GM23338 (cell line): Measurements from ENCODE around the gene ADAMTS20. TPM values are rescaled to one million over a fixed set of nuclear protein-coding genes. Genes with fewer than 3 reads are reported as not detected.

Source experiments
- ATAC-seq: fragments of 200-7000 bp; cut with Tn5 transposase; 3 replicates; pipeline ENCODE4 v1.9.1; 2020
- DNase-seq: peaks from one replicate; pipeline ENCODE4 v3.0.0-alpha.2; 2015; ENCODE audit warnings: low spot score
- H2AFZ ChIP-seq: fragments of 200-600 bp; sonication (generic); 2 replicates; pipeline ENCODE4 v1.8.0; 2016; ENCODE audit warnings: antibody characterized with exemption, mild to moderate bottlenecking, moderate library complexity
- H3F3A ChIP-seq: fragments of 200-600 bp; sonication (generic); replicated peaks from 2 replicates; pipeline ENCODE4 v1.8.0; 2017; ENCODE audit warnings: antibody characterized with exemption, mixed run types, low read depth
- H3K27ac ChIP-seq: fragments of 200-600 bp; sonication (generic); 2 replicates; pipeline ENCODE4 v1.6.1; 2016; ENCODE audit warnings: low read depth
- H3K27me3 ChIP-seq: fragments of 200-600 bp; sonication (generic); 2 replicates; pipeline ENCODE4 v1.8.0; 2016; ENCODE audit warnings: mild to moderate bottlenecking, mixed run types, moderate library complexity; ENCODE audit not compliant: insufficient read depth
- H3K36me3 ChIP-seq: fragments of 200-600 bp; sonication (generic); 2 replicates; pipeline ENCODE4 v1.8.0; 2016; ENCODE audit warnings: mild to moderate bottlenecking; ENCODE audit not compliant: insufficient read depth
- H3K4me1 ChIP-seq: fragments of 200-600 bp; sonication (generic); 2 replicates; pipeline ENCODE4 v1.8.0; 2016; ENCODE audit warnings: mild to moderate bottlenecking, moderate library complexity; ENCODE audit not compliant: insufficient read depth
- H3K4me2 ChIP-seq: fragments of 200-600 bp; sonication (generic); 2 replicates; pipeline ENCODE4 v1.7.1; 2017; ENCODE audit warnings: mixed run types
- H3K4me3 ChIP-seq: fragments of 200-600 bp; sonication (generic); 2 replicates; pipeline ENCODE4 v1.6.1; 2016; ENCODE audit warnings: mixed run types
- H3K79me2 ChIP-seq: fragments of 200-600 bp; sonication (generic); replicated peaks from 2 replicates; pipeline ENCODE4 v1.8.0; 2017; ENCODE audit warnings: mild to moderate bottlenecking; ENCODE audit not compliant: insufficient read depth
- H3K9me2 ChIP-seq: fragments of 200-600 bp; sonication (generic); 2 replicates; pipeline ENCODE4 v1.8.0; 2017; ENCODE audit not compliant: insufficient read depth
- H4K20me1 ChIP-seq: fragments of 200-600 bp; sonication (generic); replicated peaks from 2 replicates; pipeline ENCODE4 v1.8.0; 2017; ENCODE audit warnings: mild to moderate bottlenecking; ENCODE audit not compliant: insufficient read depth
- H3K27ac Mint-ChIP-seq: 2 replicates; pipeline ENCODE4 v1.8.0; 2020; ENCODE audit warnings: inconsistent platforms, mild to moderate bottlenecking, moderate library complexity, mixed read lengths
- H3K27me3 Mint-ChIP-seq: 3 replicates; pipeline ENCODE4 v1.8.0; 2022; ENCODE audit warnings: low read depth, mild to moderate bottlenecking, moderate library complexity, mixed read lengths, inconsistent platforms; ENCODE audit not compliant: insufficient read depth, poor library complexity
- H3K36me3 Mint-ChIP-seq: 3 replicates; pipeline ENCODE4 v1.8.0; 2021; ENCODE audit warnings: low read depth, mild to moderate bottlenecking, inconsistent platforms, moderate library complexity, mixed read lengths
- H3K4me1 Mint-ChIP-seq: 3 replicates; pipeline ENCODE4 v1.8.0; 2020; ENCODE audit warnings: mild to moderate bottlenecking, inconsistent platforms, mixed read lengths
- H3K4me3 Mint-ChIP-seq: 3 replicates; pipeline ENCODE4 v1.8.0; 2021; ENCODE audit warnings: moderate library complexity, mild to moderate bottlenecking, inconsistent platforms, mixed read lengths
- H3K9me3 Mint-ChIP-seq: 3 replicates; pipeline ENCODE4 v1.8.0; 2020; ENCODE audit warnings: moderate library complexity, mild to moderate bottlenecking, inconsistent platforms, mixed read lengths
- CREB1 ChIP-seq: fragments of 250-450 bp; sonication (Bioruptor Pico); IDR thresholded peaks from 2 replicates; pipeline ENCODE4 v1.5.0; 2020; ENCODE audit warnings: low read depth, mild to moderate bottlenecking, moderate library complexity
- CTCF ChIP-seq, 2 experiments: fragments of 200-600 bp in 1 of 2; sonication (generic) in 1 of 2; conservative IDR thresholded peaks; 2 replicates each; pipeline versions ENCODE4 v1.5.1 to v1.6.1; 2016 to 2017; ENCODE audit warnings: antibody characterized with exemption in 2 of 2, low read depth in 2 of 2, mild to moderate bottlenecking in 2 of 2, moderate library complexity in 1 of 2
- EZH2phosphoT487 ChIP-seq: fragments of 200-600 bp; sonication (generic); IDR thresholded peaks from one replicate; pipeline ENCODE4 v1.8.1; 2018; ENCODE audit warnings: antibody characterized with exemption; ENCODE audit not compliant: unreplicated experiment
- JUNB ChIP-seq: IDR thresholded peaks from one replicate; pipeline ENCODE4 v1.6.1; 2016; ENCODE audit warnings: antibody characterized with exemption; ENCODE audit not compliant: unreplicated experiment
- NANOG ChIP-seq: IDR thresholded peaks from 2 replicates; pipeline ENCODE4 v1.6.1; 2016; ENCODE audit warnings: antibody characterized with exemption, borderline replicate concordance
- POLR2AphosphoS5 ChIP-seq: IDR thresholded peaks from 2 replicates; pipeline ENCODE4 v1.6.1; 2016; ENCODE audit warnings: antibody characterized with exemption, low read depth
- REST ChIP-seq: IDR thresholded peaks from one replicate; pipeline ENCODE4 v1.6.1; 2018; ENCODE audit warnings: antibody characterized with exemption; ENCODE audit not compliant: unreplicated experiment
- ZNF114 ChIP-seq: fragments of 250-450 bp; sonication (Bioruptor Pico); IDR thresholded peaks from 2 replicates; pipeline ENCODE4 v1.5.0; 2020; ENCODE audit warnings: mild to moderate bottlenecking, moderate library complexity
- ZNF331 ChIP-seq: fragments of 250-450 bp; sonication (Bioruptor Pico); IDR thresholded peaks from 2 replicates; pipeline ENCODE4 v1.5.0; 2020; ENCODE audit warnings: low read depth, mild to moderate bottlenecking, moderate library complexity
- polyA plus RNA-seq: library from polyadenylated mRNA; unstranded; fragments of >200 nt; fragmentation: Nextera tagmentation; extraction: Ambion mirVana; gene quantifications from 2 replicates; pipeline ENCODE4 v1.2.1, GENCODE V29; 2016
- total RNA-seq: library from RNA; depleted of rRNA; stranded (reverse); fragments of >200 nt; shearing (Covaris generic); gene quantifications from 2 replicates; pipeline ENCODE4 v1.2.3, GENCODE V29; 2014
- TF ChIP-seq, protein P1 (sequence below): IDR thresholded peaks from 2 replicates; pipeline ENCODE4 v1.6.1; 2016; ENCODE audit warnings: antibody characterized with exemption
- TF ChIP-seq, protein P2 (sequence below): fragments of 250-450 bp; sonication (Bioruptor Pico); IDR thresholded peaks from 2 replicates; pipeline ENCODE4 v1.5.0; 2020; ENCODE audit warnings: mild to moderate bottlenecking, moderate library complexity

The ADAMTS20 gene
- total and polyA plus RNA-seq, 2 experiments from 2014 or later, result 2.0 to 9.3 TPM

DNA sequence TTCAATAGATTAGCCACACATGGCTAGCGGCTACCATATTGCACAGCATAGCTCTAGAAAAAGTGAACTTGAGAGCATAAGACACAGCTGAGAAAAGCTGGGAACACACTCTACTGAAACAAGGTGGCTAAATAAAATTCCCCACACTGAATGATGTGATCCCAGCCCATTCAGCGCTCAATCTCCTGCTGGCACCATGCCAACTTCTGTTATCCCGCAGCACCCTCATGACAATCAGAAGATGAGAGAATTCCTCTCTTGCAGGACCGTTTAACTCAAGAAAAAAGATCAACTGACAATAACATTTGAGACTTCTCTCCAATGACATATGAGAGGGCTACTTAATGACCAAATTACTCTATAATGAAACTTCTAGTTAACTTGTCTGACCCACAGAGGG lies 115.4 kb downstream of the ADAMTS20 start (continued):
- no peak for TF ChIP-seq CTCF (conservative IDR thresholded peaks at IDR 0.05; ENCODE audit: low read depth in 2 of 2)
- TF ChIP-seq, protein P1, sequence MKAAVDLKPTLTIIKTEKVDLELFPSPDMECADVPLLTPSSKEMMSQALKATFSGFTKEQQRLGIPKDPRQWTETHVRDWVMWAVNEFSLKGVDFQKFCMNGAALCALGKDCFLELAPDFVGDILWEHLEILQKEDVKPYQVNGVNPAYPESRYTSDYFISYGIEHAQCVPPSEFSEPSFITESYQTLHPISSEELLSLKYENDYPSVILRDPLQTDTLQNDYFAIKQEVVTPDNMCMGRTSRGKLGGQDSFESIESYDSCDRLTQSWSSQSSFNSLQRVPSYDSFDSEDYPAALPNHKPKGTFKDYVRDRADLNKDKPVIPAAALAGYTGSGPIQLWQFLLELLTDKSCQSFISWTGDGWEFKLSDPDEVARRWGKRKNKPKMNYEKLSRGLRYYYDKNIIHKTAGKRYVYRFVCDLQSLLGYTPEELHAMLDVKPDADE, result no peak
- no peak for TF ChIP-seq ZNF331 (CRISPR knock-in tag)
- TF ChIP-seq CREB1, result no peak
- no peak for TF ChIP-seq ZNF114 (CRISPR knock-in tag)
- TF ChIP-seq REST, result no peak
- no peak for TF ChIP-seq NANOG
- TF ChIP-seq POLR2AphosphoS5, result no peak
- TF ChIP-seq JUNB, result no peak
- no peak for TF ChIP-seq EZH2phosphoT487

DNA sequence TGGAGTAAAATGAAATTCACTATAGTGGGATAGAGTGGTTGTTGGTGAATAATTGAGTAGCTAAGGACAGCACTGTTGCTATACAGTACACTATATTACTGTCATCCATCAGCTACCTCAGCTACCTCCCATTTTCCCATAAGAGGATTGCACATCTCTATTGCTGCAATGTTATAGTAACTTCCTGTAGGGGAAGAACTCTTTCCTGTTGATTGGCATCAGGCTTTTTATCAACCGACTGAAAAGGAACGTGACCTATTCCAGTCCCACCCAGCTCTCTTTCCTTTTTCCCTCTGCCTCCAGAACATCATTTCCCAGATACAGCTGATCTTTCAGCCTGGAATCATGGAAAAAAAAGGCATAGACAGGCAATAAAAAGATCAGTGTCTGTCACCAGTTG lies 117.4 kb downstream of the ADAMTS20 start:
- no peaks in the 10 kb centered on the region for H3K27me3 Mint-ChIP-seq
- Histone ChIP-seq H3K4me1 (no peaks in the 10 kb centered on the region), H4K20me1 (no peaks in the 10 kb centered on the region)
- TF ChIP-seq, protein P2, sequence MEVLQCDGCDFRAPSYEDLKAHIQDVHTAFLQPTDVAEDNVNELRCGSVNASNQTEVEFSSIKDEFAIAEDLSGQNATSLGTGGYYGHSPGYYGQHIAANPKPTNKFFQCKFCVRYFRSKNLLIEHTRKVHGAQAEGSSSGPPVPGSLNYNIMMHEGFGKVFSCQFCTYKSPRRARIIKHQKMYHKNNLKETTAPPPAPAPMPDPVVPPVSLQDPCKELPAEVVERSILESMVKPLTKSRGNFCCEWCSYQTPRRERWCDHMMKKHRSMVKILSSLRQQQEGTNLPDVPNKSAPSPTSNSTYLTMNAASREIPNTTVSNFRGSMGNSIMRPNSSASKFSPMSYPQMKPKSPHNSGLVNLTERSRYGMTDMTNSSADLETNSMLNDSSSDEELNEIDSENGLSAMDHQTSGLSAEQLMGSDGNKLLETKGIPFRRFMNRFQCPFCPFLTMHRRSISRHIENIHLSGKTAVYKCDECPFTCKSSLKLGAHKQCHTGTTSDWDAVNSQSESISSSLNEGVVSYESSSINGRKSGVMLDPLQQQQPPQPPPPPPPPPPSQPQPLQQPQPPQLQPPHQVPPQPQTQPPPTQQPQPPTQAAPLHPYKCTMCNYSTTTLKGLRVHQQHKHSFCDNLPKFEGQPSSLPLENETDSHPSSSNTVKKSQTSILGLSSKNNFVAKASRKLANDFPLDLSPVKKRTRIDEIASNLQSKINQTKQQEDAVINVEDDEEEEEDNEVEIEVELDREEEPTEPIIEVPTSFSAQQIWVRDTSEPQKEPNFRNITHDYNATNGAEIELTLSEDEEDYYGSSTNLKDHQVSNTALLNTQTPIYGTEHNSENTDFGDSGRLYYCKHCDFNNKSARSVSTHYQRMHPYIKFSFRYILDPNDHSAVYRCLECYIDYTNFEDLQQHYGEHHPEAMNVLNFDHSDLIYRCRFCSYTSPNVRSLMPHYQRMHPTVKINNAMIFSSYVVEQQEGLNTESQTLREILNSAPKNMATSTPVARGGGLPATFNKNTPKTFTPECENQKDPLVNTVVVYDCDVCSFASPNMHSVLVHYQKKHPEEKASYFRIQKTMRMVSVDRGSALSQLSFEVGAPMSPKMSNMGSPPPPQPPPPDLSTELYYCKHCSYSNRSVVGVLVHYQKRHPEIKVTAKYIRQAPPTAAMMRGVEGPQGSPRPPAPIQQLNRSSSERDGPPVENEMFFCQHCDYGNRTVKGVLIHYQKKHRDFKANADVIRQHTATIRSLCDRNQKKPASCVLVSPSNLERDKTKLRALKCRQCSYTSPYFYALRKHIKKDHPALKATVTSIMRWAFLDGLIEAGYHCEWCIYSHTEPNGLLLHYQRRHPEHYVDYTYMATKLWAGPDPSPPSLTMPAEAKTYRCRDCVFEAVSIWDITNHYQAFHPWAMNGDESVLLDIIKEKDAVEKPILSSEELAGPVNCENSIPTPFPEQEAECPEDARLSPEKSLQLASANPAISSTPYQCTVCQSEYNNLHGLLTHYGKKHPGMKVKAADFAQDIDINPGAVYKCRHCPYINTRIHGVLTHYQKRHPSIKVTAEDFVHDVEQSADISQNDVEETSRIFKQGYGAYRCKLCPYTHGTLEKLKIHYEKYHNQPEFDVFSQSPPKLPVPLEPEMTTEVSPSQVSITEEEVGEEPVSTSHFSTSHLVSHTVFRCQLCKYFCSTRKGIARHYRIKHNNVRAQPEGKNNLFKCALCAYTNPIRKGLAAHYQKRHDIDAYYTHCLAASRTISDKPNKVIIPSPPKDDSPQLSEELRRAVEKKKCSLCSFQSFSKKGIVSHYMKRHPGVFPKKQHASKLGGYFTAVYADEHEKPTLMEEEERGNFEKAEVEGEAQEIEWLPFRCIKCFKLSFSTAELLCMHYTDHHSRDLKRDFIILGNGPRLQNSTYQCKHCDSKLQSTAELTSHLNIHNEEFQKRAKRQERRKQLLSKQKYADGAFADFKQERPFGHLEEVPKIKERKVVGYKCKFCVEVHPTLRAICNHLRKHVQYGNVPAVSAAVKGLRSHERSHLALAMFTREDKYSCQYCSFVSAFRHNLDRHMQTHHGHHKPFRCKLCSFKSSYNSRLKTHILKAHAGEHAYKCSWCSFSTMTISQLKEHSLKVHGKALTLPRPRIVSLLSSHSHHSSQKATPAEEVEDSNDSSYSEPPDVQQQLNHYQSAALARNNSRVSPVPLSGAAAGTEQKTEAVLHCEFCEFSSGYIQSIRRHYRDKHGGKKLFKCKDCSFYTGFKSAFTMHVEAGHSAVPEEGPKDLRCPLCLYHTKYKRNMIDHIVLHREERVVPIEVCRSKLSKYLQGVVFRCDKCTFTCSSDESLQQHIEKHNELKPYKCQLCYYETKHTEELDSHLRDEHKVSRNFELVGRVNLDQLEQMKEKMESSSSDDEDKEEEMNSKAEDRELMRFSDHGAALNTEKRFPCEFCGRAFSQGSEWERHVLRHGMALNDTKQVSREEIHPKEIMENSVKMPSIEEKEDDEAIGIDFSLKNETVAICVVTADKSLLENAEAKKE, result no peak
- no peak for TF ChIP-seq POLR2AphosphoS5

More for the DNA sequence above, 117.4 kb downstream of the ADAMTS20 start:
- Histone ChIP-seq H3K27ac (no peak overlapping the region), H3K79me2 (no peaks in the 10 kb centered on the region), H3K4me3 (no peak overlapping the region), H3K9me2 (no peaks in the 10 kb centered on the region), H3F3A (no peaks in the 10 kb centered on the region), H2AFZ (no peak overlapping the region), H3K27me3 (no peaks in the 10 kb centered on the region), H3K36me3 (no peaks in the 10 kb centered on the region), H3K4me2 (no peak overlapping the region)
- Mint-ChIP-seq H3K36me3 (0 out of 3 replicates have a peak, but pooled peaks cover 3% of the 10 kb centered on the region), H3K4me1 (no peaks in the 10 kb centered on the region), H3K9me3 (no peaks in the 10 kb centered on the region), H3K4me3 (no peak overlapping the region), H3K27ac (no peak overlapping the region)
- no peak for DNase-seq
- no peak for ATAC-seq
